Measurements from ENCODE around the gene BICRA. TPM values are rescaled to one million over a fixed set of nuclear protein-coding genes. Genes with fewer than 3 reads are reported as not detected.

The BICRA gene
- total RNA-seq, 2 experiments from 2014 or later, result 8.9 to 10.2 TPM

GRCh38 chr19:47614021-47614295, 5.0 kb downstream of the BICRA start:
- Mint-ChIP-seq H3K36me3 (peaks cover 5% of the 10 kb centered on the region), H3K4me3 (no peak overlapping the region), H3K27ac (no peak overlapping the region), H3K4me1 (peaks cover 31% of the 10 kb centered on the region), H3K27me3 (no peaks in the 10 kb centered on the region), H3K9me3 (no peaks in the 10 kb centered on the region)
- no peak for DNase-seq

DNA sequence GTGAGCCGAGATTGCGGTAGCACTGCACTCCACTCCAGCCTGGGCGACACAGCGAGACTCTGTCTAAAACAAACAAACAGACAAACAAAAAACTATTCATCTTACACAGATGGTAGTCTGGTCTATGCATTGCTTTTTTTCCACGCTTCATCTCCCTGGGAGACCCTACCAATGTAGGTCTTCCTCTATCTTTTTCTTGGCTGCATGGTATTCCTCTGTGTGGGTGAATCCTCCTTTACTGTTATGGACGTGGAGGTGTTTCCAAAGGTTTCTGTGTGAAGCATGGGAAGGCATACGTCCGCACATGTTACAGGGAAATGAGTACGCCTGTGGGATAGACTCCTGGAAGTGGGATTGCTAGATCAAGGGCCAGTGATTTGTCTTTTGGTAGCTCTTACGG, 5.6 kb downstream of the BICRA start:
- H3K4me3 Mint-ChIP-seq, result no peak overlapping the region
- H3K9me3 Mint-ChIP-seq, result no peaks in the 10 kb centered on the region
- peaks cover 31% of the 10 kb centered on the region for H3K4me1 Mint-ChIP-seq
- no peak overlapping the region for H3K27ac Mint-ChIP-seq
- no peak for DNase-seq
- H3K27me3 Mint-ChIP-seq, result no peaks in the 10 kb centered on the region
- H3K36me3 Mint-ChIP-seq, result peaks cover 5% of the 10 kb centered on the region

- H3K9me3 Mint-ChIP-seq, result no peaks in the 10 kb centered on the region
Measured at GRCh38 chr19:47615230-47615629, 6.3 kb downstream of the BICRA start.

DNA sequence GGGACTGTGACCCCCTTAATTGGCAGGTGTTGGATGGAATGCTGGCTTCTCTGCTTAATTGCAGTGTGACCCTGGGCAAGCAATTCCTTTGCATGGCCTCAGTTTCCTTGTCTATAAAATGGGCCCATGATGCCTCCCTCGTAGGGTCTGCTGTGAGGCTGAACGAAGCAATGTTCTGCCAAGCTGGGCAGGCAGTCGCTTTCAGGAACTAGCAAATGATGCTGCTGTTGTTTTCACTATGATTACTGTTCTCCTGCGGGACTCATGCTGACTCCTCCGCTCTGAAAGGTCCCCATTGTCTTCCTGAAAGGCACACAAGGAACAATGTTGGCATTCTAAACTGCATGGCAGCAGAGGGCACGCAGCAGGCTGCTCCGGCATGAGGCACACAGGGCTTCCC, 6.8 kb downstream of the BICRA start:
- no peaks in the 10 kb centered on the region for H3K27me3 Mint-ChIP-seq
- no peak overlapping the region for H3K4me3 Mint-ChIP-seq
- H3K36me3 Mint-ChIP-seq, result peaks cover 5% of the 10 kb centered on the region
- H3K27ac Mint-ChIP-seq, result no peak overlapping the region
- peaks cover 33% of the 10 kb centered on the region for H3K4me1 Mint-ChIP-seq
- DNase-seq, result no peak
- H3K9me3 Mint-ChIP-seq, result no peaks in the 10 kb centered on the region

More at GRCh38 chr19:47615230-47615629, 6.3 kb downstream of the BICRA start:
- Mint-ChIP-seq H3K27ac (no peak overlapping the region), H3K4me1 (peaks cover 36% of the 10 kb centered on the region), H3K4me3 (no peak overlapping the region), H3K27me3 (no peaks in the 10 kb centered on the region), H3K36me3 (peaks cover 5% of the 10 kb centered on the region)
- DNase-seq, result no peak

- peaks cover 28% of the 10 kb centered on the region for H3K4me1 Mint-ChIP-seq
- no peak overlapping the region for H3K4me3 Mint-ChIP-seq
- no peak overlapping the region for H3K27ac Mint-ChIP-seq
- no peaks in the 10 kb centered on the region for H3K9me3 Mint-ChIP-seq
- no peaks in the 10 kb centered on the region for H3K27me3 Mint-ChIP-seq
- peaks cover 5% of the 10 kb centered on the region for H3K36me3 Mint-ChIP-seq
- DNase-seq, result no peak
Measured at GRCh38 chr19:47618771-47619170, 9.8 kb downstream of the BICRA start.

DNA sequence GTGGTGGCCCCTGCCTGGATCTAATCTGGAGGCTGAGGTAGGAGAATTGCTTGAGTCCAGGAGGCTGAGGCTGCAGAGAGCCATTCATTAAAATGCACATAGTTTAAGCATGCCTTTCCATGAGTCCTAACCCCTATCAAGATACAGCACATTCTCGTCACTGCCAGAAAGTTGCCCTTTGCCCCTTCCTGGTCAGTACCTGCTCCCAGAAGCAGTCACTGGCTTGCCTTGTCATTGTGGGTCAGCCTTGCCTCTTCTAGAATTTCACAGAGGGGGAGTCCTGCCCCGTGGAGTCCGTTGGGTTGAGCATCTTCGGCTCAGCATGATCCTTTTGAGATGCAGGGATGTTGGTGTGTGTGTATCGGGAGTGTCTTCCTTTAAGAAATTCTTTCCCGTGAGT, 10.8 kb downstream of the BICRA start:
- DNase-seq, result no peak
- Mint-ChIP-seq H3K36me3 (peaks cover 3% of the 10 kb centered on the region), H3K27me3 (no peaks in the 10 kb centered on the region), H3K4me1 (peaks cover 32% of the 10 kb centered on the region), H3K4me3 (no peak overlapping the region), H3K27ac (no peak overlapping the region), H3K9me3 (no peaks in the 10 kb centered on the region)

DNA sequence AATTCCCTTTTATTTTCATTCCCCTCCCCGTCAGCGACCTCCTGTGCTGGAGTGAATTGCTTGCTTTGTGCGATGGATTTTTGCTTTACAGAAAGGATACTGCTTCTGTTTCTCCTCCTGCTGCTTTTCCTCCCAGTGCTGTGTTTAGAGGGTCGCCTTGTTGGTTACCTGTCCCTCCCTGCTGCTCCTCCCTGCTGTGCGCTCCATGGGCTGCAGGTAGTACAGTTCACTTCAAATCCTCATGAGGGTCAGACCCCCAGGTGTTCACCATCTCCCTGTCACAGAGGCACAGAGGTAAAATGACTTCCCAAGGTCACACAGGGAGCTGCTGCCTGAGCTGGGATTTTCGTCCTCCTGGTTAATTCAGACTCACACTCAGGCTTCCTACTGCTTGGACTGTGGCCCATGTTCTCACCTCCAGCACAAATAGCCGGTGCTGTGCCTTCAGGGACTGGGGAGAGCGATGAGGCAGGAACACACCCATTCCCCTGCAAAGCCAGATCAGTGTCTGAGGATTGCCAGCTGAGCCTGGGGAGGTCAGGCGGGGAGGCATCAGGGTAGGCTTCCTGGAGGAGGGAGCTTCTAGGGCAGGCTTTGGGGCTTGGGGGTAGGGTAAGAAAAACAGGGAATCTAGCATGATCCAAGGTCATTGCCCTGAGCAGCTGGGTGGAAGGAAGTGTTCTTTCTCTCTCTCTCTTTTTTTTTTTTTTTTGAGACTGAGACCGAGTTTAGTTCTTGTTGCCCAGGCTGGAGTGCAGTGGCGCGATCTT, 14.4 kb downstream of the BICRA start:
- no peak overlapping the region for H3K4me3 Mint-ChIP-seq
- H3K4me1 Mint-ChIP-seq, result peaks cover 34% of the 10 kb centered on the region
- H3K27me3 Mint-ChIP-seq, result no peaks in the 10 kb centered on the region
- DNase-seq, result no peak
- H3K9me3 Mint-ChIP-seq, result no peaks in the 10 kb centered on the region
- H3K36me3 Mint-ChIP-seq, result peaks cover 2% of the 10 kb centered on the region
- peak overlapping the region; percentile 38 for H3K27ac Mint-ChIP-seq

- H3K9me3 Mint-ChIP-seq, result no peaks in the 10 kb centered on the region
- H3K4me1 Mint-ChIP-seq, result peaks cover 35% of the 10 kb centered on the region
- no peak overlapping the region for H3K4me3 Mint-ChIP-seq
- H3K27me3 Mint-ChIP-seq, result no peaks in the 10 kb centered on the region
- H3K27ac Mint-ChIP-seq, result no peak overlapping the region
- DNase-seq, result no peak
- peaks cover 6% of the 10 kb centered on the region for H3K36me3 Mint-ChIP-seq
Measured at GRCh38 chr19:47623921-47624391, 15.0 kb downstream of the BICRA start.

DNA sequence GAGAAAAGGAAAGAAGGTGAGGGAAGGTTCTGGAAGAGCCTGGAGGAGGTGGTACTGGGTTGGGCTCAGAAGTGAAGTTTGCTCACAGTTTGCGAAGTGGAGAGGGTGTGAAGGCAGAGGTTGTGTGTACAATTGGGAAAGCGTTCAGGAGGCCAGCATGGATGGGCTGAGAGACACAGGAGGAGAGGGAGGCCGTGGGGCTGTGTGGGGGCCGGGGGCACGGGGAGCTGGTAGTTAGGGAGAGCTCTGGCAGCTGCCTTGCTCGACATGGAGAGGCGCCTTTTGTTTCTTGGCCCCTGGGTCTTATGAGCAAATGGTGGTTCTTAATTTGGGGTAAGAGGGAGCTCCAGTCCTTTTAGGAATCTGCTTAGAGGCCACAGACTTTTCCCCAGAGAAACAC, 16.7 kb downstream of the BICRA start:
- Mint-ChIP-seq H3K4me3 (no peak overlapping the region), H3K9me3 (no peaks in the 10 kb centered on the region), H3K4me1 (peaks cover 29% of the 10 kb centered on the region), H3K27ac (no peak overlapping the region), H3K27me3 (no peaks in the 10 kb centered on the region), H3K36me3 (peaks cover 9% of the 10 kb centered on the region)
- no peak for DNase-seq

- H3K4me1 Mint-ChIP-seq, result peaks cover 27% of the 10 kb centered on the region
- no peak for DNase-seq
- H3K4me3 Mint-ChIP-seq, result no peak overlapping the region
- H3K36me3 Mint-ChIP-seq, result peaks cover 9% of the 10 kb centered on the region
- no peaks in the 10 kb centered on the region for H3K27me3 Mint-ChIP-seq
- H3K27ac Mint-ChIP-seq, result no peak overlapping the region
- H3K9me3 Mint-ChIP-seq, result no peaks in the 10 kb centered on the region
Measured at GRCh38 chr19:47626238-47626637, 17.3 kb downstream of the BICRA start.

GRCh38 chr19:47628078-47628771, 19.3 kb downstream of the BICRA start:
- no peak for DNase-seq
- no peaks in the 10 kb centered on the region for H3K9me3 Mint-ChIP-seq
- H3K4me1 Mint-ChIP-seq, result peaks cover 26% of the 10 kb centered on the region
- no peak overlapping the region for H3K27ac Mint-ChIP-seq
- peaks cover 10% of the 10 kb centered on the region for H3K36me3 Mint-ChIP-seq
- H3K27me3 Mint-ChIP-seq, result no peaks in the 10 kb centered on the region
- H3K4me3 Mint-ChIP-seq, result no peak overlapping the region

DNA sequence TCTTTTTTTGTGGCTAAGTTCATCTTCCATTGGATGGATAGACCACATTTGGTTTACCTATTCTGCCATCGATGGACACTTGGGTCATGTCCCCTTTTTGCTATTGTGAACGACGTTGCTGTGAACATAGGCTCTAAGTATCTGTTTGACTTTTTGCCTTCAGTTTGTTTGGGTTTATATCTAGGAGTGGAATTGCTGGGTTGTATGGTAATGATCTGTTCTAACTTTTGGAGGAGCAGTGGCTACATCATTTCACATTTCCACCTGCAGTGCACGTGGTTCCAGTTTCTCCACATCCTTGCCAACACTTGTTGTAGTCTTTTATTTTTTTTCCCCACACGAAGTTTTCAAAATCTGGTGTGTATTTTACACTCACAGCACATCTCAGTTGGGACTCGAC, 21.7 kb downstream of the BICRA start:
- no peak for DNase-seq
- Mint-ChIP-seq H3K27me3 (no peaks in the 10 kb centered on the region), H3K9me3 (no peaks in the 10 kb centered on the region), H3K36me3 (peaks cover 11% of the 10 kb centered on the region), H3K4me1 (peaks cover 20% of the 10 kb centered on the region), H3K27ac (no peak overlapping the region), H3K4me3 (no peak overlapping the region)

- H3K4me1 Mint-ChIP-seq, result peaks cover 21% of the 10 kb centered on the region
- H3K4me3 Mint-ChIP-seq, result no peak overlapping the region
- no peaks in the 10 kb centered on the region for H3K27me3 Mint-ChIP-seq
- H3K27ac Mint-ChIP-seq, result no peak overlapping the region
- no peaks in the 10 kb centered on the region for H3K9me3 Mint-ChIP-seq
- H3K36me3 Mint-ChIP-seq, result peaks cover 14% of the 10 kb centered on the region
- DNase-seq, result no peak
Measured at GRCh38 chr19:47631681-47632446, 22.9 kb downstream of the BICRA start.

DNA sequence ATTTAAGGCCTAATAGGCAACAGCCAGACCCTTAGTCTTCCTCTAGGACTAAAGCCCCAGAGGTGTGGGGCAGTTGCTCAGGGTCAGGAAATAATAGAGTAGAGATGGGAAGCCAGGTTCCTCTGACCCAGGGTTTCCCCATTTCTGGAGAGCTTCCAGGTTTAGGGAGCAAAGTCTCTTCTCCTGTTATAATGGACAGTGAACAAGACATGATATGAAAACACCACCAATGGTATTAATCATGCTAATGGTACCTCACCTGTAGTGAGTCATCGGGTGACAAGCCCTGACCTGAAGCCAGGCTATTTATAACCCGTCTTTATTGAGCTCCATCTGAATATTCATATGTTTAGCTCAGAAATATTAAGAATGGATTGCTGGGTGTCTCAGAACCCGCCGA, 24.6 kb downstream of the BICRA start:
- no peaks in the 10 kb centered on the region for H3K9me3 Mint-ChIP-seq

GRCh38 chr19:47633996-47634395, 25.1 kb downstream of the BICRA start:
- no peak overlapping the region for H3K4me3 Mint-ChIP-seq
- no peak overlapping the region for H3K27ac Mint-ChIP-seq
- peaks cover 7% of the 10 kb centered on the region for H3K36me3 Mint-ChIP-seq
- DNase-seq, result no peak
- H3K4me1 Mint-ChIP-seq, result peaks cover 11% of the 10 kb centered on the region
- H3K9me3 Mint-ChIP-seq, result no peaks in the 10 kb centered on the region
- no peaks in the 10 kb centered on the region for H3K27me3 Mint-ChIP-seq

More for the DNA sequence above, 24.6 kb downstream of the BICRA start:
- Mint-ChIP-seq H3K4me1 (peaks cover 11% of the 10 kb centered on the region), H3K27me3 (no peaks in the 10 kb centered on the region), H3K4me3 (no peak overlapping the region), H3K36me3 (peaks cover 10% of the 10 kb centered on the region), H3K27ac (no peak overlapping the region)
- DNase-seq, result no peak
